Activated CD4-positive, alpha-beta memory T cell treated with anti-CD3 and anti-CD28 coated beads, Interleukin-2, amount 10 ng/mL, durations not matched to agents 7 days and 5 days (primary cell): ENCODE results near the gene HMGCS2. TPM values are rescaled to one million over a fixed set of nuclear protein-coding genes. Genes with fewer than 3 reads are reported as not detected.

Source experiments
- CTCF ChIA-PET: fragments of 350-600 bp; sonication (Branson Sonifier 250); formaldehyde crosslinking; loops from one replicate; lab custom pipeline; 2021; ENCODE audit warnings: antibody characterized with exemption, inconsistent platforms; lab: Charles Lee
- POLR2A ChIA-PET: fragments of 350-600 bp; sonication (Branson Sonifier 250); formaldehyde crosslinking; loops from one replicate; lab custom pipeline; 2021; ENCODE audit warnings: antibody characterized with exemption; lab: Charles Lee
- DNase-seq: peaks from one replicate; pipeline ENCODE4 v3.0.0-alpha.2; 2020
- H3K27ac Mint-ChIP-seq: one replicate; pipeline ENCODE4 v1.8.0; 2021; ENCODE audit warnings: mild to moderate bottlenecking, mixed read lengths
- H3K27me3 Mint-ChIP-seq: one replicate; pipeline ENCODE4 v1.8.0; 2021; ENCODE audit warnings: mixed read lengths
- H3K36me3 Mint-ChIP-seq: one replicate; pipeline ENCODE4 v1.8.0; 2021; ENCODE audit warnings: low read depth, mixed read lengths
- H3K4me1 Mint-ChIP-seq: one replicate; pipeline ENCODE4 v1.8.0; 2021; ENCODE audit warnings: mixed read lengths
- H3K4me3 Mint-ChIP-seq: one replicate; pipeline ENCODE4 v1.8.0; 2021; ENCODE audit warnings: mild to moderate bottlenecking, mixed read lengths
- H3K9me3 Mint-ChIP-seq: one replicate; pipeline ENCODE4 v1.8.0; 2021; ENCODE audit warnings: mixed read lengths
- total RNA-seq, 2 experiments: library from RNA; stranded (reverse); gene quantifications; one replicate each; pipeline ENCODE4 v1.2.3, GENCODE V29; 2021

The HMGCS2 gene
- total RNA-seq, 2 experiments from 2014 or later: not detected

- DNase-seq: no peak
- Mint-ChIP-seq H3K9me3 (no peaks in the 10 kb centered on the region), H3K4me1 (no peaks in the 10 kb centered on the region), H3K27me3 (peaks cover 48% of the 10 kb centered on the region), H3K27ac (no peak overlapping the region), H3K36me3 (no peaks in the 10 kb centered on the region), H3K4me3 (no peak overlapping the region)
- POLR2A ChIA-PET: no interaction called here
- CTCF ChIA-PET: no interaction called here
These were observed 2.3 kb upstream of the HMGCS2 start for GRCh38 chr1:119771016-119771415.

- Mint-ChIP-seq H3K27me3 (peaks cover 55% of the 10 kb centered on the region), H3K4me1 (no peaks in the 10 kb centered on the region), H3K27ac (no peak overlapping the region), H3K36me3 (no peaks in the 10 kb centered on the region), H3K4me3 (no peak overlapping the region), H3K9me3 (no peaks in the 10 kb centered on the region)
- ChIA-PET CTCF (interaction anchor here (1.6 kb wide), 1 partner anchor 23 kb away, joined by 5 read pairs; no protein-coding TSS in a partner anchor), POLR2A (no interaction called here)
- no peak for DNase-seq
These were observed 1.2 kb downstream of the HMGCS2 start for GRCh38 chr1:119767486-119767885.

- DNase-seq: no peak
- ChIA-PET POLR2A (interaction anchor here (1.0 kb wide), 1 partner anchor 412 kb away, joined by 3 read pairs; no protein-coding TSS in a partner anchor), CTCF (interaction anchor here (1.1 to 1.6 kb wide), 2 partner anchors 22 to 42 kb away, joined by 3 to 5 read pairs; no protein-coding TSS in a partner anchor)
- H3K9me3 Mint-ChIP-seq: no peaks in the 10 kb centered on the region
- no peaks in the 10 kb centered on the region for H3K4me1 Mint-ChIP-seq
- no peak overlapping the region for H3K4me3 Mint-ChIP-seq
- peaks cover 55% of the 10 kb centered on the region for H3K27me3 Mint-ChIP-seq
- no peaks in the 10 kb centered on the region for H3K36me3 Mint-ChIP-seq
- no peak overlapping the region for H3K27ac Mint-ChIP-seq
These were observed 2.3 kb downstream of the HMGCS2 start for GRCh38 chr1:119766374-119766794.

- H3K27me3 Mint-ChIP-seq: peaks cover 67% of the 10 kb centered on the region
- no peaks in the 10 kb centered on the region for H3K9me3 Mint-ChIP-seq
- no peak for DNase-seq
- H3K4me3 Mint-ChIP-seq: no peak overlapping the region
- peaks cover 3% of the 10 kb centered on the region for H3K4me1 Mint-ChIP-seq
- CTCF ChIA-PET: interaction anchor here (1.4 kb wide), 1 partner anchor 20 kb away, joined by 6 read pairs; no protein-coding TSS in a partner anchor
- POLR2A ChIA-PET: no interaction called here
- H3K36me3 Mint-ChIP-seq: no peaks in the 10 kb centered on the region
- H3K27ac Mint-ChIP-seq: no peak overlapping the region
These were observed 4.5 kb downstream of the HMGCS2 start for GRCh38 chr1:119764220-119764619.

- ChIA-PET POLR2A (no interaction called here), CTCF (interaction anchor here (1.4 kb wide), 1 partner anchor 18 kb away, joined by 6 read pairs; no protein-coding TSS in a partner anchor)
- Mint-ChIP-seq H3K9me3 (no peaks in the 10 kb centered on the region), H3K4me3 (no peak overlapping the region), H3K27me3 (peaks cover 57% of the 10 kb centered on the region), H3K36me3 (no peaks in the 10 kb centered on the region), H3K27ac (no peak overlapping the region), H3K4me1 (peaks cover 13% of the 10 kb centered on the region)
- DNase-seq: no peak
These were observed 5.8 kb downstream of the HMGCS2 start for GRCh38 chr1:119762953-119763352.

- Mint-ChIP-seq H3K4me3 (no peak overlapping the region), H3K27ac (no peak overlapping the region), H3K36me3 (no peaks in the 10 kb centered on the region), H3K4me1 (peaks cover 16% of the 10 kb centered on the region), H3K27me3 (peaks cover 61% of the 10 kb centered on the region), H3K9me3 (no peaks in the 10 kb centered on the region)
- DNase-seq: no peak
- CTCF ChIA-PET: no interaction called here
- POLR2A ChIA-PET: no interaction called here
These were observed 6.3 kb downstream of the HMGCS2 start for GRCh38 chr1:119762409-119762808.

- no peak overlapping the region for H3K27ac Mint-ChIP-seq
- H3K4me3 Mint-ChIP-seq: no peak overlapping the region
- H3K4me1 Mint-ChIP-seq: peaks cover 18% of the 10 kb centered on the region
- ChIA-PET POLR2A (no interaction called here), CTCF (interaction anchor here (1.0 to 1.4 kb wide), 3 partner anchors 12 to 50 kb away, joined by 4 to 5 read pairs (median 4); no protein-coding TSS in a partner anchor)
- peak; percentile 30 for DNase-seq
- peaks cover 61% of the 10 kb centered on the region for H3K27me3 Mint-ChIP-seq
- H3K36me3 Mint-ChIP-seq: no peaks in the 10 kb centered on the region
- no peaks in the 10 kb centered on the region for H3K9me3 Mint-ChIP-seq
These were observed 10.1 kb downstream of the HMGCS2 start for GRCh38 chr1:119758584-119758983.

- CTCF ChIA-PET: interaction anchor here (1.7 to 3.2 kb wide), 3 partner anchors 8 to 56 kb away, joined by 3 to 21 read pairs (median 8); no protein-coding TSS in a partner anchor
- H3K4me3 Mint-ChIP-seq: peak overlapping the region; percentile 38
- H3K27ac Mint-ChIP-seq: no peak overlapping the region
These were observed 16.1 kb downstream of the HMGCS2 start for GRCh38 chr1:119752592-119752991.

GRCh38 chr1:119748040-119748439, 20.7 kb downstream of the HMGCS2 start:
- CTCF ChIA-PET: no interaction called here
- no peaks in the 10 kb centered on the region for H3K9me3 Mint-ChIP-seq

More at GRCh38 chr1:119752592-119752991, 16.1 kb downstream of the HMGCS2 start:
- Mint-ChIP-seq H3K27me3 (peaks cover 64% of the 10 kb centered on the region), H3K4me1 (peaks cover 22% of the 10 kb centered on the region), H3K9me3 (no peaks in the 10 kb centered on the region), H3K36me3 (no peaks in the 10 kb centered on the region)
- POLR2A ChIA-PET: no interaction called here
- DNase-seq: peak; percentile 24

GRCh38 chr1:119747451-119747850, 21.3 kb downstream of the HMGCS2 start:
- Mint-ChIP-seq H3K9me3 (no peaks in the 10 kb centered on the region), H3K27ac (no peak overlapping the region), H3K4me3 (no peak overlapping the region), H3K36me3 (peaks cover 11% of the 10 kb centered on the region), H3K4me1 (peaks cover 16% of the 10 kb centered on the region), H3K27me3 (peaks cover 31% of the 10 kb centered on the region)
- ChIA-PET POLR2A (no interaction called here), CTCF (interaction anchor here (1.3 kb wide), 1 partner anchor 10 kb away, joined by 4 read pairs; no protein-coding TSS in a partner anchor)
- DNase-seq: no peak

More at GRCh38 chr1:119748040-119748439, 20.7 kb downstream of the HMGCS2 start:
- POLR2A ChIA-PET: no interaction called here
- Mint-ChIP-seq H3K27ac (no peak overlapping the region), H3K27me3 (peaks cover 33% of the 10 kb centered on the region), H3K36me3 (peaks cover 10% of the 10 kb centered on the region), H3K4me1 (peaks cover 21% of the 10 kb centered on the region), H3K4me3 (no peak overlapping the region)
- no peak for DNase-seq

- Mint-ChIP-seq H3K4me3 (no peak overlapping the region), H3K9me3 (no peaks in the 10 kb centered on the region), H3K27me3 (peaks cover 14% of the 10 kb centered on the region), H3K27ac (no peak overlapping the region), H3K4me1 (peaks cover 9% of the 10 kb centered on the region), H3K36me3 (peaks cover 14% of the 10 kb centered on the region)
- ChIA-PET CTCF (interaction anchor here (0.6 to 4.6 kb wide), 24 partner anchors 8 to 222 kb away, joined by 3 to 34 read pairs (median 5); partner anchors contain the start of genes HMGCS2, PHGDH and REG4), POLR2A (no interaction called here)
- no peak for DNase-seq
These were observed 23.7 kb downstream of the HMGCS2 start for GRCh38 chr1:119745034-119745433.

- peaks cover 10% of the 10 kb centered on the region for H3K27me3 Mint-ChIP-seq
- POLR2A ChIA-PET: no interaction called here
These were observed 24.1 kb downstream of the HMGCS2 start for GRCh38 chr1:119744598-119744942.

GRCh38 chr1:119743776-119744597, 24.7 kb downstream of the HMGCS2 start:
- ChIA-PET CTCF (interaction anchor here (0.9 to 4.6 kb wide), 25 partner anchors 9 to 236 kb away, joined by 3 to 34 read pairs (median 5); partner anchors contain the start of genes HMGCS2 and PHGDH), POLR2A (interaction anchor here (1.0 kb wide), 3 partner anchors 8 to 19 kb away, joined by 3 read pairs; no protein-coding TSS in a partner anchor)
- DNase-seq: peak; percentile 60
- H3K27ac Mint-ChIP-seq: no peak overlapping the region
- no peaks in the 10 kb centered on the region for H3K9me3 Mint-ChIP-seq
- H3K27me3 Mint-ChIP-seq: peaks cover 6% of the 10 kb centered on the region
- peaks cover 6% of the 10 kb centered on the region for H3K4me1 Mint-ChIP-seq
- no peak overlapping the region for H3K4me3 Mint-ChIP-seq
- peaks cover 16% of the 10 kb centered on the region for H3K36me3 Mint-ChIP-seq

More at GRCh38 chr1:119744598-119744942, 24.1 kb downstream of the HMGCS2 start:
- CTCF ChIA-PET: interaction anchor here (0.6 to 4.6 kb wide), 26 partner anchors 9 to 223 kb away, joined by 3 to 34 read pairs (median 5); partner anchors contain the start of genes HMGCS2, PHGDH and REG4
- Mint-ChIP-seq H3K27ac (no peak overlapping the region), H3K9me3 (no peaks in the 10 kb centered on the region), H3K36me3 (peaks cover 14% of the 10 kb centered on the region), H3K4me1 (peaks cover 8% of the 10 kb centered on the region), H3K4me3 (no peak overlapping the region)
- no peak for DNase-seq
